ENCODE data around the gene ISLR.
A peak's percentile ranks its signal among the peaks of the same experiment; 100 is the strongest.
"Not testable (repeated sequence)": the region's sequence is repeated elsewhere in the genome, so short reads cannot be mapped to it uniquely, and the experiment has no call there.

ISLR gene

GRCh38 chr15:74138642-74139041 is 34.9 kb upstream of the ISLR start:
- no peak for DNase-seq

- no peak for DNase-seq
These were observed 31.9 kb upstream of the ISLR start for GRCh38 chr15:74141591-74141990.

DNA sequence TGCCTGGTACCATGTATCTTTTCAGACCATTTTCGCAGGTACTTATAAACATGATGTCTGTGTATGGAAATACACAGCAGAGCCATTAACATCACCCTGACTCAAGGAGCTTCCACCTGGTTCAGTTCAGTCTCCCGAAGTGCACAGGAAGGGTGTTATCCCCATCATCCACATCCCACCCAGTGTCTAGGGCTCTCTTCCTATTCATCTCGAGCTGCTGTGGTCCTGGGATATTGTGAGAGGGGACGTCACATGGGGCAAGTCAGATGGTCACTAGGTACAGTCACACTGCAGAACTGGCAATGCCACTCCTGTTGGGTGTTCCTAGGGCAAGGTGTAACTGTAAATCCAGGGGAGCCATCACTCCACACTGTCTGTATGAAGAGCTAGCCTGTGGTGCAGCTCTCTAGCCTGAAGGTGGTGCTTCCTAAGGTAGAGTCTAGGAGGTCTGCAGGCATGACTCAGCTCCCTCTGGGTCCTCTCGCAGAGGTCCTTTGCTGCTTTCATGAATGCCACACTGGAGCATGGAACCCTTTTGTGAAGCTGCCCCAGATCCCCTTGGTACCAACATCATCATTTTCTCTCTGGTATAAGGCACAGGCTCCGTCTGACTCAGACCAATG is 29.2 kb upstream of the ISLR start:
- DNase-seq: peak; percentile 24

GRCh38 chr15:74146277-74146800 is 27.2 kb upstream of the ISLR start:
- no peak for DNase-seq

- no peak for DNase-seq
These were observed 26.5 kb upstream of the ISLR start for GRCh38 chr15:74147051-74147450.

GRCh38 chr15:74155766-74156417 is 17.6 kb upstream of the ISLR start:
- DNase-seq: no peak

DNA sequence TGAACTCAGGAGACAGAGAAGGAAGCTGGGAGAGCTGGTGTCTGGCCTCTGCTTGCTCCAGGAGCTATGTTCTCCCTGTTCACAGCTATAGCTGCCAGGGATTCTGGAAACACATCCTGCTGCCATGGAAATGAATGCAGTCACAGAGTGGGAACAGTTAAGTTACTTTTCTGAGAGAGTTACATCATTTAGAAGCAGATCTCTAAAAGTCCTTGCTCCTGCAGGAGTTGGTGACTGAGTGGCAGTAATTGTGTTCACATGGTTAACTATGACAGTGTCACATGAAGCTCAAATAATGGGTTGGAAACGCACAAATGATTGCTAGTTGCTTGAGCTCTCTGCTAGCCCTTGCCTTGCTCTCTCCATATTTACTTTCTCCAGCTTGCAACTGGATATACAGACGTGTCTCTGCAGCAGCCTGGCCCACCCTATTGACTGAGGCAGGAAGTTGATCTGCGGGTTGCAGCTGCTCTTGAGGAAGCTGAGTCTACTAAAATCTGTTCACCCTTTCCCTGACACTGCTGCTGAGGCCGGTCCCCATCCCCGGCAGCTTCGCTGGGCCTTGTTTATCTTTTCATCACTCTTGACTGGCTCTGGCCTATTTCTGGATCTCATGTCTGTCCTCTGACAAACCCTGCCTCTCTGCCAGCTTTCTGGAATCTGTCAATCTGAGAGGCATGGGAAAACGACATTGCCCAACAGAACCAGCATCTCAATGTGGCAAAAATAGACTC is 16.7 kb upstream of the ISLR start:
- peak; percentile 78 for DNase-seq

- DNase-seq: no peak
These were observed 15.4 kb upstream of the ISLR start for GRCh38 chr15:74157868-74158827.

DNA sequence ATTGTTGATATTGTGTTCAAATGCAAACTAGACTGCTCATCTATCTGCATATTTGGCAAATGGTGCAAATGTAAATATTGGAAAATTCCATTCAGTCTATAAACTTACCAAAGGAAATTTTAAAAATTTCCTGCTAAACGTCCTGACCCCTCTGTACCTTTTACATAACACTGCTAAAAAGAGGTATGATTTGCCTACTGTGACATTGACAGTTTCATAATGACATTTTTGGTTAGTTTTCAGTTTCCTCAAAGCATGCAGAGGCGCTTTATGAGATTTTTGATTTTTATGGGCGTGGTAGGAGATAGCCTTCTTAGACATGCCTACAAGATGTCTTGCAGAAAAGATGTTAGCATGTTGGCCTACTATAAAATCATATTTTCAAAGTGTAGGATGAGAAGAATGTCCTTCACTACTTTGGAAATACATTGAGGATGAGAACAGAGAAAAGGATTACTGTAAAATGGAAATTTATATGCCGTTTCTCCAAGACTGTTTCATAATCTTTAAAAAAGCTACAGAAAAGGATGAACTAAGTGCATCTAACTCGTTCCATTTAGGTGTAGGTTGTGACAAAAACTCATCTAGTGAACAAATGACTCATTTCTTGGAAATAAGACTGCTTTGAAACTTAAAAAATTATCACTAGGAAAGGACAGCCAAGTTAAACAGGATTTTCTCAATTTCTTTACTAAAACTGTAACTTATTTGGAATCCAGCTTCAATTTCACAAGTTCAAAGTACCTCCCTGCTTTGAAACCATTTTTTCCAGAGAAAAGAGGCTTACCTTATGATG is 14.5 kb upstream of the ISLR start:
- no peak for DNase-seq

- no peak for DNase-seq
These were observed 13.7 kb upstream of the ISLR start for GRCh38 chr15:74159773-74160172.

GRCh38 chr15:74160390-74160789 is 13.1 kb upstream of the ISLR start:
- not testable (repeated sequence) for DNase-seq

DNA sequence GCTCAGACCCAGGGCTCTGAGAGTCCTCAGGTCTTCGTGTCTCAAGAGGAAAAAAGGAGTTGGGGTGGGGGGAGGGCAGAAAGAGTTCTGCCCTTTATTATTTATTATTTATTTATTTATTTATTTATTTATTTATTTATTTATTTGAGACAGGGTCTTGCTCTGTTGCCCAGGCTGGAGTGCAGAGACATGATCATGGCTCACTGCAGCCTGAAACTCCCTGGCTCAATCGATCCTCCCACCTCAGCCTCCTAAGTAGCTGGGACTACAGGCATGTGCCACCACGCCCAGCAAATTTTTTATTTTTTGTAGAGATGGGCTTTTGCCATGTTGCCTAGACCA is 11.3 kb upstream of the ISLR start:
- not testable (repeated sequence) for DNase-seq

DNA sequence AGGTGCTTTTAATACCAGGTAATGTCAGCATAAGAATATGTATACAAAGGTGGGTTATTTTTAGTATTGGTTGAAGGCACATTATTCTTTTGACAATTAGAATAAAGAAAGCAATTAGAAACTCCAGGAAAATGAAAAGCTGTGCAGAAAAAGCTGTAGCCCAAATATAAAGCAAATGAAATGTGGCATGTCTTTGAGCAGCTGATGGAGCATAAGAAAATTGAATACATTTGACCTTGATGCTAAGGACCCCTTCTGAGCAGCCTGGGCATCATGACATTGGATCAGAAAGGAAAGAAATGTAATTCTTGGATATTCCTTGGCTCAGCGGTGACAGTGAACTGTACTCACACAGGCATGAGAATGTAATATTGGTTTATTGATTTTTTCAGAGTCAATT is 8.0 kb upstream of the ISLR start:
- DNase-seq: peak; percentile 93

DNA sequence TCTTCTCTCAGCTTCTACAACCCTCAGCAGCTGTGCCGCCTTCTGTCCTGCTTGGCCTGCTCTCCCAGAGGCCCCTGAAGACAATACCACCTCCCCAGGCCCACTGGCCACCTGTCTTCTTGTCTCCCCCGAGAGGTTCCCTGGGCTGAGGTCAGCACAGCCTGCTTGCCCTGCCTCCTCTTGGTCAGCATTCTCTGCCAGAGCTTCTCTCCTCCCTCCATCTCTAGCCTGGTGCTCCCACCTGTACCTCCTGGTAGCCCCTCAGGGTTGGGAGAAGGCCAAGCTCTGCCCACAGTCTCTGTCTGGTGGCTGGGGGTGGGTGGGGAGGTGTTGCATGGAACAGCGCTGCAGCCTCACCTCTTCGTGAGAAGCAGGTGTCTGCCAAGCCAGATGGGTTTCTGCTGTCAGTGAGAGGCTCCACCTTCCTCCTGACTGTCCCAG is 5.6 kb upstream of the ISLR start:
- no peak for DNase-seq

GRCh38 chr15:74168711-74169126 is 4.8 kb upstream of the ISLR start:
- DNase-seq: no peak

- no peak for DNase-seq
These were observed 3.3 kb upstream of the ISLR start for GRCh38 chr15:74170071-74170844.

DNA sequence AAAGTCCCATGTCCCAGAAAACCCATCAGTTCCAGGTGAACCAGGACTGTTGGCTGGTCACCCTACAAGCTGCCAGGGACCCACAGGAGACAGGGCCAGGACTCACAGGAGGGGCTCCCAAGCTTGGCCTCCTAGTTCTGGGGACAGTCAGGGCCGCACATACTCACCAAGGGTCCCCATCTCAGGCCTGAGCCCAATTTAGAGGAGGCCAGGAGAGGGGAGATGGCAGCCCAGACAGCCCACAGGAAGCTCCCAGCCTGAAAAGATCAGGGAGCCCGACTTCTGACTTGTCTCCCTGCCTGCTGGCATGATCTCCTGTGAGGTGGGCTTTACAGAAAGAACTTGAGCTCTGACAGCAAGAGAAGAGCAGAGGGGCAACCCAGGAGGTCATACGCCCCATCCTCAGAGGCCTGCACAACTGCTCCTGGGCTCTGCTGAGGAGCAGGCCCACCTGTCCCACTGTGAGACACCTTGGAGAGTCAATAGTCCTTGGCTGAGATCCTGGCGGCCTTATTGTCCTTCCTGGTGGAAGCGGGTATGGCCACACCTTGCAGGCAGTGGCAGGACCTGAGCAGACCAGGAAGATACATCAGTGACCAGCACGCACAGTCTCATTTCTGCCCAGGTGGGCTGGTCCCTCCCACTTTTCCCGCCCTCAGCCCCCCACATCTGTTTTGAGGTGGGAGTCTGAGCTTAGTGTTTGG is 2.5 kb upstream of the ISLR start:
- DNase-seq: no peak

- DNase-seq: no peak
These were observed 1.5 kb upstream of the ISLR start for GRCh38 chr15:74171965-74172541.

- peak; percentile 68 for DNase-seq
These were observed 670 bp upstream of the ISLR start for GRCh38 chr15:74172701-74173379.
